HCT116 (cell line): ENCODE results near the gene HMG20A. TPM values are rescaled to one million over a fixed set of nuclear protein-coding genes. Genes with fewer than 3 reads are reported as not detected.

ENCODE experiments used
- ATAC-seq: fragments of 200-7000 bp; cut with Tn5 transposase; 2 replicates; pipeline ENCODE4 v1.9.1; 2020; ENCODE audit warnings: mild to moderate bottlenecking, moderate library complexity
- BruUV-seq: library from RNA; stranded (reverse); fragments of 400-500 nt; replicated peaks from 2 replicates; lab custom pipeline; 2021; lab: Mats Ljungman, UMichigan
- CTCF ChIA-PET: fragments of 300-600 bp; sonication (Branson Sonifier 250); formaldehyde crosslinking; loops from one replicate; lab custom pipeline; 2021; ENCODE audit warnings: antibody characterized with exemption; lab: Charles Lee
- POLR2A ChIA-PET: fragments of 300-600, 350-600 bp; sonication (Branson Sonifier 250); formaldehyde crosslinking; loops from one replicate; lab custom pipeline; 2021; ENCODE audit warnings: antibody characterized with exemption; lab: Charles Lee
- RAD21 ChIA-PET, 2 experiments: fragments of 300-600 bp; sonication (Branson Sonifier 250); formaldehyde crosslinking; loops; one replicate each; lab custom pipeline; 2023; ENCODE audit warnings: low total read pairs in 2 of 2; ENCODE audit not compliant: uncharacterized antibody in 2 of 2, unreplicated experiment in 2 of 2, low non-redundant PET in 1 of 2; lab: Charles Lee
- DNase-seq: peaks from one replicate; pipeline ENCODE4 v3.0.0-alpha.2; 2010; ENCODE audit warnings: low read depth, low spot score
- H2AFZ ChIP-seq: fragments of 200-600 bp; shearing (Covaris generic), sonication (generic); 2 replicates; pipeline ENCODE4 v1.6.1; 2017; ENCODE audit warnings: low read depth, mixed run types, mixed read lengths, antibody characterized with exemption, low read length; ENCODE audit not compliant: poor library complexity, severe bottlenecking
- H3K27ac ChIP-seq: 2 replicates; pipeline ENCODE4 v1.5.1; 2012; ENCODE audit warnings: low read depth, low read length
- H3K27me3 ChIP-seq: fragments of 200-600 bp; sonication (generic); 2 replicates; pipeline ENCODE4 v1.6.1; 2016; ENCODE audit warnings: mixed run types, low read length, mixed read lengths; ENCODE audit not compliant: insufficient read depth
- H3K36me3 ChIP-seq, 2 experiments: fragments of 200-500 bp in 1 of 2; fragments of 200-600 bp in 1 of 2; sonication (Bioruptor generic) in 1 of 2; sonication (generic) in 1 of 2; 2 replicates each; pipeline versions ENCODE4 v1.5.1 to v1.6.1; 2014 to 2016; ENCODE audit warnings: low read length in 2 of 2, inconsistent platforms in 1 of 2, mixed read lengths in 1 of 2, mixed run types in 1 of 2; ENCODE audit not compliant: insufficient read depth in 2 of 2, control insufficient read depth in 1 of 2
- H3K4me1 ChIP-seq, 2 experiments: fragments of 200-600 bp in 1 of 2; sonication (generic) in 1 of 2; 2 replicates each; pipeline versions ENCODE4 v1.5.1 to v1.6.1; 2012 to 2017; ENCODE audit warnings: low read length in 2 of 2, inconsistent platforms in 1 of 2, mild to moderate bottlenecking in 1 of 2, mixed read lengths in 1 of 2, mixed run types in 1 of 2, moderate library complexity in 1 of 2; ENCODE audit not compliant: insufficient read depth in 2 of 2, control insufficient read depth in 1 of 2
- H3K4me2 ChIP-seq: fragments of 200-600 bp; sonication (generic); 2 replicates; pipeline ENCODE4 v1.6.1; 2017; ENCODE audit warnings: mixed run types, low read length, mixed read lengths
- H3K4me3 ChIP-seq, 2 experiments: fragments of 200-600 bp in 1 of 2; sonication (generic) in 1 of 2; replicated peaks in 1 of 2; 2 replicates each; pipeline ENCODE4 v1.5.1; 2011 to 2016; ENCODE audit warnings: low read length in 2 of 2, control low read depth in 1 of 2, low read depth in 1 of 2, mild to moderate bottlenecking in 1 of 2, mixed read lengths in 1 of 2, mixed run types in 1 of 2
- H3K79me2 ChIP-seq: fragments of 200-600 bp; sonication (generic); 2 replicates; pipeline ENCODE4 v1.6.1; 2017; ENCODE audit warnings: mild to moderate bottlenecking, mixed run types, low read length, moderate library complexity, mixed read lengths; ENCODE audit not compliant: insufficient read depth
- H3K9ac ChIP-seq: fragments of 200-600 bp; sonication (generic); 2 replicates; pipeline ENCODE4 v1.6.1; 2016; ENCODE audit warnings: low read length, mixed read lengths
- H3K9me2 ChIP-seq: fragments of 200-600 bp; sonication (generic), shearing (Covaris generic); 2 replicates; pipeline ENCODE4 v1.6.1; 2017; ENCODE audit warnings: mixed run types, mild to moderate bottlenecking, moderate library complexity; ENCODE audit not compliant: insufficient read depth
- H3K9me3 ChIP-seq, 2 experiments: fragments of 200-500 bp in 1 of 2; fragments of 200-600 bp in 1 of 2; sonication (Bioruptor generic) in 1 of 2; sonication (generic) in 1 of 2; 2 replicates each; pipeline ENCODE4 v1.6.1; 2014 to 2017; ENCODE audit warnings: low read length in 2 of 2, mixed read lengths in 2 of 2, inconsistent platforms in 1 of 2, low read depth in 1 of 2, mild to moderate bottlenecking in 1 of 2, mixed run types in 1 of 2, moderate library complexity in 1 of 2; ENCODE audit not compliant: control insufficient read depth in 1 of 2, insufficient read depth in 1 of 2
- H4K20me1 ChIP-seq: fragments of 200-600 bp; sonication (generic), shearing (Covaris generic); 2 replicates; pipeline ENCODE4 v1.6.1; 2017; ENCODE audit warnings: mixed run types, mild to moderate bottlenecking, moderate library complexity; ENCODE audit not compliant: insufficient read depth
- CBX3 ChIP-seq: IDR thresholded peaks from 2 replicates; pipeline ENCODE4 v1.6.1; 2012; ENCODE audit warnings: low read depth
- CEBPB ChIP-seq: IDR thresholded peaks from 2 replicates; pipeline ENCODE4 v1.6.1; 2012; ENCODE audit warnings: low read depth
- EZH2 ChIP-seq: fragments of 200-600 bp; sonication (generic); IDR thresholded peaks from 2 replicates; pipeline ENCODE4 v1.6.1; 2017; ENCODE audit warnings: antibody characterized with exemption, mixed run types
- EZH2phosphoT487 ChIP-seq: fragments of 200-600 bp; IDR thresholded peaks from 2 replicates; pipeline ENCODE4 v1.6.1; 2018; ENCODE audit warnings: antibody characterized with exemption, borderline replicate concordance
- FOSL1 ChIP-seq: IDR thresholded peaks from 2 replicates; pipeline ENCODE4 v1.6.1; 2012; ENCODE audit warnings: low read depth
- JUND ChIP-seq: IDR thresholded peaks from 2 replicates; pipeline ENCODE4 v1.6.1; 2012
- POLR2A ChIP-seq: IDR thresholded peaks from 2 replicates; pipeline ENCODE4 v1.7.0; 2011; ENCODE audit warnings: borderline replicate concordance; ENCODE audit not compliant: insufficient read depth, insufficient read length; ENCODE audit errors: extremely low read depth
- RAD21 ChIP-seq: IDR thresholded peaks from 2 replicates; pipeline ENCODE4 v1.6.1; 2012; ENCODE audit warnings: low read depth, mild to moderate bottlenecking
- SIN3A ChIP-seq: IDR thresholded peaks from 2 replicates; pipeline ENCODE4 v1.6.1; 2012; ENCODE audit warnings: low read depth
- SP1 ChIP-seq: IDR thresholded peaks from 2 replicates; pipeline ENCODE4 v1.6.1; 2012; ENCODE audit warnings: low read depth
- SRF ChIP-seq: IDR thresholded peaks from 2 replicates; pipeline ENCODE4 v1.6.1; 2012; ENCODE audit warnings: low read depth
- TCF7L2 ChIP-seq: IDR thresholded peaks from 2 replicates; pipeline ENCODE4 v1.7.0; 2011; ENCODE audit warnings: borderline replicate concordance, inconsistent platforms; ENCODE audit not compliant: insufficient read depth, insufficient read length; ENCODE audit errors: extremely low read depth
- YY1 ChIP-seq: IDR thresholded peaks from 2 replicates; pipeline ENCODE4 v1.6.1; 2011; ENCODE audit warnings: low read length, low read depth, moderate library complexity, mild to moderate bottlenecking; ENCODE audit not compliant: insufficient replicate concordance; ENCODE audit errors: extremely low read depth
- ZFX ChIP-seq: fragments of 450-650 bp; IDR thresholded peaks from 2 replicates; pipeline ENCODE4 v1.6.1; 2017
- ZNF274 ChIP-seq: fragments of 200-500 bp; sonication (Bioruptor generic); IDR thresholded peaks from 2 replicates; pipeline ENCODE4 v1.6.1; 2014; ENCODE audit warnings: mild to moderate bottlenecking, low read depth, low read length, inconsistent platforms
- intact Hi-C: fragments of 100-400 bp; cut with micrococcal nuclease; formaldehyde crosslinking; loops from 2 replicates; pipeline ENCODE4 v1.10.0; 2022
- total RNA-seq: library from RNA; stranded (reverse); gene quantifications from one replicate; pipeline ENCODE4 v1.2.1, GENCODE V29; 2021; ENCODE audit not compliant: unreplicated experiment
- TF ChIP-seq, protein P1 (sequence below): IDR thresholded peaks from 2 replicates; pipeline ENCODE4 v1.6.1; 2012; ENCODE audit warnings: low read depth
- TF ChIP-seq, protein P2 (sequence below): IDR thresholded peaks from 2 replicates; pipeline ENCODE4 v1.6.1; 2011; ENCODE audit warnings: mild to moderate bottlenecking, low read length, moderate library complexity; ENCODE audit not compliant: insufficient replicate concordance; ENCODE audit errors: extremely low read depth
- TF ChIP-seq, protein P3 (sequence below): IDR thresholded peaks from 2 replicates; pipeline ENCODE4 v1.6.1; 2012

Gene HMG20A
- total RNA-seq, 1 experiment from 2014 or later = 37.7 TPM

DNA sequence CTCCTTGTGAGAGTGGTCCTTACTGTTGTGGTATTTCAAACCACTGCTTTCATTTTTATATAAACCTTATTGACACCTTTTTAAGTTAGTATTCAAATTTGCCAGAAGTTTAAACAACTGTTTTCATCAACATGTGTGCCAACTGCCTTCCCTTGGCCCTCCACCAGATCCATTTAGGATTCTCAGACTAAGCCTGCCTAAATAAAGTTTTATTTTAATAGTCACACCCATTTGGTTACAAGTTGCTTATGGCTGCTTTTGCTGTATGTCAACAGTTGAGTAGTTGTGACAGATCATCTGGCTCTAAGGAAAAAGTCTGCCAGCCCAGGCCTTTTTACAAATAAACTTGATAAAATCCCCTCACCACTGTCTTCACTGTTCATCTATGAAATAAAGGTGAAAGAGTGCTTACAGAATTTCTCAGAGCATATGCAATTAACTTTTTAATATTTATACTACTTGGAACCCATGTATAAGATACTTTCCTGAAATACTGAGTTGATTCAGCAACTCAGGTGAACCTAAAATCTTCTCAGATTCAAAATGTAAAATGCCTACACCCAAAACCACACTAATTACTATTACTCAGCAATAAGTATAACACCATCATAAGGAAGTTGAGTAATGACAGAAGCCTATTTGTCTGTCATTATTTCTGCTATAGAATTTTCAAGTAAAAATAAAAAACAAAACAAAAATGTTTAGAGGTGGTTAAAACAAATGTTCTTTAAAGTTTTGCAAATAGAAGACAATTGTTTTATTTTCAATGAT lies 35.9 kb upstream of the HMG20A start:
- intact Hi-C loops = no loop called here
- ATAC-seq = no peak
- H3K4me3 ChIP-seq = no peak overlapping the region
- ChIA-PET CTCF (no interaction called here), POLR2A (no interaction called here), RAD21 (no interaction called here)
- H3K27me3 ChIP-seq = no peaks in the 10 kb centered on the region
- H3K27ac ChIP-seq = no peak overlapping the region
- H3K4me1 ChIP-seq = no peaks in the 10 kb centered on the region
- no peak overlapping the region for H3K4me2 ChIP-seq
- H3K36me3 ChIP-seq = no peaks in the 10 kb centered on the region
- no peaks in the 10 kb centered on the region for H3K9me2 ChIP-seq
- no peaks in the 10 kb centered on the region for H3K9me3 ChIP-seq
- no peaks in the 10 kb centered on the region; the same call in 1 of the 2 replicates for H3K79me2 ChIP-seq
- no peak overlapping the region for H3K9ac ChIP-seq
- no peaks in the 10 kb centered on the region for H4K20me1 ChIP-seq
- no TSS peak for BruUV-seq
- H2AFZ ChIP-seq = no peak overlapping the region
- no peak for DNase-seq
- TF ChIP-seq, protein P1, sequence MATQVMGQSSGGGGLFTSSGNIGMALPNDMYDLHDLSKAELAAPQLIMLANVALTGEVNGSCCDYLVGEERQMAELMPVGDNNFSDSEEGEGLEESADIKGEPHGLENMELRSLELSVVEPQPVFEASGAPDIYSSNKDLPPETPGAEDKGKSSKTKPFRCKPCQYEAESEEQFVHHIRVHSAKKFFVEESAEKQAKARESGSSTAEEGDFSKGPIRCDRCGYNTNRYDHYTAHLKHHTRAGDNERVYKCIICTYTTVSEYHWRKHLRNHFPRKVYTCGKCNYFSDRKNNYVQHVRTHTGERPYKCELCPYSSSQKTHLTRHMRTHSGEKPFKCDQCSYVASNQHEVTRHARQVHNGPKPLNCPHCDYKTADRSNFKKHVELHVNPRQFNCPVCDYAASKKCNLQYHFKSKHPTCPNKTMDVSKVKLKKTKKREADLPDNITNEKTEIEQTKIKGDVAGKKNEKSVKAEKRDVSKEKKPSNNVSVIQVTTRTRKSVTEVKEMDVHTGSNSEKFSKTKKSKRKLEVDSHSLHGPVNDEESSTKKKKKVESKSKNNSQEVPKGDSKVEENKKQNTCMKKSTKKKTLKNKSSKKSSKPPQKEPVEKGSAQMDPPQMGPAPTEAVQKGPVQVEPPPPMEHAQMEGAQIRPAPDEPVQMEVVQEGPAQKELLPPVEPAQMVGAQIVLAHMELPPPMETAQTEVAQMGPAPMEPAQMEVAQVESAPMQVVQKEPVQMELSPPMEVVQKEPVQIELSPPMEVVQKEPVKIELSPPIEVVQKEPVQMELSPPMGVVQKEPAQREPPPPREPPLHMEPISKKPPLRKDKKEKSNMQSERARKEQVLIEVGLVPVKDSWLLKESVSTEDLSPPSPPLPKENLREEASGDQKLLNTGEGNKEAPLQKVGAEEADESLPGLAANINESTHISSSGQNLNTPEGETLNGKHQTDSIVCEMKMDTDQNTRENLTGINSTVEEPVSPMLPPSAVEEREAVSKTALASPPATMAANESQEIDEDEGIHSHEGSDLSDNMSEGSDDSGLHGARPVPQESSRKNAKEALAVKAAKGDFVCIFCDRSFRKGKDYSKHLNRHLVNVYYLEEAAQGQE = no peak
- TF ChIP-seq, protein P2, sequence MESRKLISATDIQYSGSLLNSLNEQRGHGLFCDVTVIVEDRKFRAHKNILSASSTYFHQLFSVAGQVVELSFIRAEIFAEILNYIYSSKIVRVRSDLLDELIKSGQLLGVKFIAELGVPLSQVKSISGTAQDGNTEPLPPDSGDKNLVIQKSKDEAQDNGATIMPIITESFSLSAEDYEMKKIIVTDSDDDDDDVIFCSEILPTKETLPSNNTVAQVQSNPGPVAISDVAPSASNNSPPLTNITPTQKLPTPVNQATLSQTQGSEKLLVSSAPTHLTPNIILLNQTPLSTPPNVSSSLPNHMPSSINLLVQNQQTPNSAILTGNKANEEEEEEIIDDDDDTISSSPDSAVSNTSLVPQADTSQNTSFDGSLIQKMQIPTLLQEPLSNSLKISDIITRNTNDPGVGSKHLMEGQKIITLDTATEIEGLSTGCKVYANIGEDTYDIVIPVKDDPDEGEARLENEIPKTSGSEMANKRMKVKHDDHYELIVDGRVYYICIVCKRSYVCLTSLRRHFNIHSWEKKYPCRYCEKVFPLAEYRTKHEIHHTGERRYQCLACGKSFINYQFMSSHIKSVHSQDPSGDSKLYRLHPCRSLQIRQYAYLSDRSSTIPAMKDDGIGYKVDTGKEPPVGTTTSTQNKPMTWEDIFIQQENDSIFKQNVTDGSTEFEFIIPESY = no peak
- TF ChIP-seq CBX3 = no peak
- TF ChIP-seq YY1 = no peak
- TF ChIP-seq SRF = no peak
- no peak for TF ChIP-seq JUND
- no peak for TF ChIP-seq ZFX
- no peak for TF ChIP-seq POLR2A
- no peak for TF ChIP-seq EZH2phosphoT487
- no peak for TF ChIP-seq CEBPB
- TF ChIP-seq EZH2 = no peak
- TF ChIP-seq FOSL1 = no peak
- TF ChIP-seq, protein P3, sequence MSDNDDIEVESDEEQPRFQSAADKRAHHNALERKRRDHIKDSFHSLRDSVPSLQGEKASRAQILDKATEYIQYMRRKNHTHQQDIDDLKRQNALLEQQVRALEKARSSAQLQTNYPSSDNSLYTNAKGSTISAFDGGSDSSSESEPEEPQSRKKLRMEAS = no peak
- TF ChIP-seq SIN3A = no peak
- TF ChIP-seq SP1 = no peak
- no peak for TF ChIP-seq RAD21
- TF ChIP-seq ZNF274 = no peak
- no peak for TF ChIP-seq TCF7L2
